Endothelial cell of hepatic sinusoid (primary cell): ENCODE data around the gene ERBIN.

Experiments
- in situ Hi-C: cut with HindIII; loops from 2 replicates; pipeline ENCODE4 v1.10.0; 2017; ENCODE audit warnings: low sequenced_read_pairs

Gene ERBIN

GRCh38 chr5:66118304-66118703 lies 191.9 kb downstream of the ERBIN start:
- in situ Hi-C loops, result no loop called here

GRCh38 chr5:66122379-66123034 lies 196.1 kb downstream of the ERBIN start:
- in situ Hi-C loops, result no loop called here

GRCh38 chr5:66129144-66129543 lies 202.8 kb downstream of the ERBIN start:
- in situ Hi-C loops, result no loop called here

GRCh38 chr5:66130493-66130892 lies 204.1 kb downstream of the ERBIN start:
- in situ Hi-C loops, result no loop called here
